Stimulated activated CD8-positive, alpha-beta memory T cell treated with anti-CD3 and anti-CD28 coated beads, Interleukin-2, amount 100 ng/mL, for 48 hours (primary cell): ENCODE measurements around the gene FCSK.
A peak's percentile ranks its signal among the peaks of the same experiment; 100 is the strongest.
"Not testable (repeated sequence)": the region's sequence is repeated elsewhere in the genome, so short reads cannot be mapped to it uniquely, and the experiment has no call there.

Source experiments
- DNase-seq, 2 donors: peaks; one replicate each; pipeline ENCODE4 v3.0.0-alpha.2; 2020; ENCODE audit warnings: low read depth in 2 of 2

The FCSK gene

DNA sequence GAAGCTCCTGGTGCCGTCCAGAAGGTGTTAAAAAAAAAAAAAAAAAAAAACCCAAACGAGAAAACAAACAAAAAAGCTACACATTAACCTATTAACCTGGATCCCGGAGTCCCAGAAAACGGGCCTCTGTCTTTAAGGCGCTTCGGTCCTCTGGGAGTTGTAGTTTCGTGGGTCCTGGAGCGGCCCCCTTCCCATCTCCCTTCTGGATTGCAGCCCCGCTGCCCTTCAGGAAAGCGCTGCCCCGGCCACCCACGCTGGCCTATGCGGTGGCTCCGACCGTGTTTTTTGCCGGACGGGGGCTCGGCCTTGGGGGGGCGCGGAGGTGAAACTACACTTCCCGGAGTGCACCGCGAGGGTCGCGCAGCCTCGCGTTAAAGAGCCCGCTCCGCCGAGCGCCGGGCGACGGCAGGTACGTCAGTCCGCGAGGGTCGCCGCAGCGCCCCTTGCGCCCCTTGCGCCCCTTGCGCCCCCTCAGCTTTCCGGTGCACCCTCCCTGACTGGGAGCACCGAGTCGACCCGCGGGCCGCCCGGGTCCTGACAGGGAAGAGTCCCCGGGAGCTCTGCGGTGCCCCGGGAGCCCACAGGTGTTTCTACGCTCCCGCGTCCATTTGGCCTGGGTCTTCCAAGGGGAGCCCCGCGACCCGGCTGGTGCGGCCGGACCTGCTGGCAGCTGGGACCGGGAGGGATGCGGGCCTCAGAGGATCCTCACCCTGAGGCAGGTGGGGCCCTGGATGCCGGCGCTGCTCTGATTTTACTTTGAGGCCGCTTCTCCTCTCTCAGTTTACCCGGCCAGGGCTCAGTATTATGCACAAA lies at the start of gene FCSK:
FCSK (plus strand) TSS at position 374 of the 813 bp plus-strand sequence. CDS start 8,596 bp downstream, outside the sequence.
- DNase-seq, result peak; percentile 45 to 54

DNA sequence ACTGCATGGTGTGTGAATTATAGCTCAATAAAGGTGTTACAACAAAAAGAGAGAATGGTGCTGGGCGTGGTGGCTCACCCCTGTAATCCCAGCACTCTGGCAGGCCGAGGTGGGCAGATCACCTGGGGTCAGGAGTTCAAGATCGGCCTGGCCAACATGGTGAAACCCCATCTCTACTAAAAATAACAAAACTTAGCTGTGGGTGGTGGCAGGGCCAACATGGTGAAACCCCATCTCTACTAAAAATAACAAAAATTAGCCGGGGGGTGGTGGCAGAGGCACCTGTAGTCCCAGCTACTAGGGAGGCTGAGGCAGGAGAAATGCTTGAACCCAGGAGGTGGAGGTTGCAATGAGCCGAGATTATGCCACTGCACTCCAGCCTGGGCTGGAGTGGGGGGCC lies 48.3 kb upstream of the FCSK start:
- DNase-seq, result not testable (repeated sequence)

DNA sequence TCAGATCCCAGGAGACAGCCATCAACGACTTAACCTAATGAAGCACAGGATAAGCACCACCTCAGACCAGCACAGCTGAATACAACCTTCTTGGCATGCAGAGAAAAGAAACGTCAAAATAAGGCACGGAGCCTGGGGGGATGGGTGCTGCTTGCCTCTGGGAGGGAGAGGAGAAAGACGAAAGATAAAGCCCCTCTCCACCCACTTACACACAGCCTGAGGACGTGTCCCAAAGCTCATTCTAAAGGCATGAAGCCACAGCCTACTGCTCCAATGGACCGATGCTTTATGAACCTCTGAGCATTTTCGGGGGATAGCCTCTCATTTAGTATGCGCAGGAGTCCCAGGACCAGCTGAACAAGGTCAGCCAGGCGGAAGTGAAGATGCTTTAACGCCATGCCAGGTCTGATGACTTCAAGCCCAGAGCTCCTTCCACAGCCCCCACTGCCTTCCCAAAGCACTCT lies 46.6 kb upstream of the FCSK start:
- DNase-seq, result no peak

DNA sequence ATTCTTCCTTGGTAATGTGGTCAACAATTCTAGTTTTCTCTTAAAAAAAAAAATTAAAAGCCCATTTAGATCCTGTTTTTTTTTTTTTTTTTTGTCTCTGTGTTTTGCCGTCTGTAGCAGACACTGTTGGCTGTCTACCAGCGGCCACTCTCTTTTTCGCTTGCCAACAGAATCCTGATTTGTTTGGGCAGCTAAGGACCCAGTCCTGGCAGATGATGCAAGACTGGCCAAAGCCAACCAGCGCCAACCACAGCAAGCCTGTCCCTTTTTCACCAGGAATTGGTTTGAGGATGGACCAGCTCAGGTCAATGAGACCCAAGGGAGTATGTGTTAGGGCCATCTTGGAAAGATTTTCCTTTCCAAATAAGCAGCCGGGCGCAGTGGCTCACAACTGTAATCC lies 43.7 kb upstream of the FCSK start:
- no peak for DNase-seq

DNA sequence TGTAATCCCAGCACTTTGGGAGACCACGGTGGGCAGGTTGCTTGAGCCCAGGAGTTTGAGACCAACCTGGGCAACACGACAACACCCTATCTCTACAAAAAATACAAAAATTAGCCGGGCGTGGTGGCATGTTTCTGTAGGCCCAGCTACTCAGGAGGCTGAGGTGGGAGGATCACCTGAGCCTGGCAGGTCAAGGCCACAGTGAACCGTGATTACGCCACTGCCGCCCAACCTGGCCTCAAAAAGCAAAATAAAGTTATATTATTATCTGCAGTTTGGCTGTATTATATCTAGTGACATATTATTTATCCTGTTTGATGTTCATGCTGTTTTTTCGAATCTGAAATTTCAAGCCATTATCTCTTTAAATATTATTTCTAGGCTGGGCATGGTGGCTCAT lies 42.0 kb upstream of the FCSK start:
- DNase-seq, result no peak

DNA sequence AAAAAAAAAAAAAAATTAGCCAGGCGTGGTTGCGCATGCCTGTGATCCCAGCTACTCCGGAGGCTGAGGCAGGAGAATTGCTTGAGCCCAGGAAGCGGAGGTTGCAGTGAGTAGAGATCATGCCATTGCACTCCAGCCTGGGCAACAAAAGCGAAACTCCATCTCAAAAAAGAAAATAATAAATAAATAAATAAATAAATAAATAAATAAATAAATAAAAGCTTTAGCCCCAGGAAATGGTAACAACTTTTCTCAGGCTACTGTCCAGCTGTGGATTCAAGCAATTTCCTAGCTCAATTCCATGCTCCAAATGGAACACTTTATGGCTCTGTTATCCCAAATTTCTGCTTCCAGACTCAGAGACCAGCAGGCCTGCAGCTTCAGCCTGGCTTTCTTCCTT lies 40.8 kb upstream of the FCSK start:
- DNase-seq, result not testable (repeated sequence)

DNA sequence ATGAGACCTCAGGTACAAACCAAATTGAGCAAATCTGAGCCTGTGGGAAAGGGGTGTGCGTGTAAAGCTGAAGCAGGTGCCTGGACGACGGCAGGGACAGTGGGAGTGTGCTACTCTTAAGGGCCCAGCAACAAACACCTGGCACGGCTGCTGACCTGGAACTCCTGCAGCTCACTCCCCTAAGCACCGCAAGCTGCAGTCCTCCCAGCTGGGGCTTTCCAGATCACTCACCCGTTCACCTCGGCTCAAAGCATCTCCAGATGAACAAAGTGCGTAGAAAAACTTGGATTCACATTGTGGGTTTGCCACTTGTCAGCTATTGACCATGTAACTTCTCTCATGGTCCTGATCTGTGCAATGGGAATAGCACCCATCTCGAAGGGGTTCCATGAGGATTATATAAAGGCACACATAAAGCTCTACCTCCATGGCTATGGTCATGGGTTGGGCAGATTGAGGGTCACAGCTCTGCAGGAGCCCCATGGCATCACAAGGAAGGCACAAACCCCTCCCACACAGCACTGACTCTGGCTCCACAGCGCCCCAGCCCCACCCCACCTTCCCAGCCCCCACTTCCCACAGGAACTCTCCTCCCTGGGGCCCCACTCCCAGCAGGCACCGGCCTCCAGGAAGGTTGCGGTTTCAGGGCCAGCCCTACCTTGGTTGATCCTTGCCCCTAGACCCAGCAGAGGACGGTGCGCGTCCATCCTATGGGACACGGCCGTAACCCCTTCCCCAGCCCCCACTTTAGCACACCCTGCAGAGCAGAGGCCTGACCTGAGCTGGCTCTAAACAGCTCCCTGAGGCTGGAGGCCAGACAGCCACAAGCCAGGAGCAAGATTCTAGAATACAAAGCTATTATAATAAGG lies 37.4 kb upstream of the FCSK start:
- no peak for DNase-seq

DNA sequence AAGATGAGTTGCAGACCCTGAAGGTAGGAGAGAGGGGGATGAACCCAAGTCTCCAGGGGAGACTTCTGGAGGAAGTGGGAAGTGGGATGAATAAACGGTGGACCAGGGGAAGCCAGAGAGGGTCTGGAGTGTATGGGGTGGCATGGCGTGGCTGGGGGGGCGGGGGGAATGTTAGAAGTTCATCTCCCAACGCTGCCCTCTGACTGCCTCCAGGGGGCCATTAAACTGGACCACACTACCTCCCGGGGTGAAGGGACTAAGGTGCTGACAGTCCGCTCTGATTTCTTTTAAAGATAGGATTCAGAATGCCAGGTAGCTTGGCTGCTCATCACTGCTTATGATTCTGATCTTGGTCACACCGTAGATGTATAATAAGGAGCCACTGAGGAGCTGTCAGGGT lies 36.7 kb upstream of the FCSK start:
- no peak for DNase-seq

DNA sequence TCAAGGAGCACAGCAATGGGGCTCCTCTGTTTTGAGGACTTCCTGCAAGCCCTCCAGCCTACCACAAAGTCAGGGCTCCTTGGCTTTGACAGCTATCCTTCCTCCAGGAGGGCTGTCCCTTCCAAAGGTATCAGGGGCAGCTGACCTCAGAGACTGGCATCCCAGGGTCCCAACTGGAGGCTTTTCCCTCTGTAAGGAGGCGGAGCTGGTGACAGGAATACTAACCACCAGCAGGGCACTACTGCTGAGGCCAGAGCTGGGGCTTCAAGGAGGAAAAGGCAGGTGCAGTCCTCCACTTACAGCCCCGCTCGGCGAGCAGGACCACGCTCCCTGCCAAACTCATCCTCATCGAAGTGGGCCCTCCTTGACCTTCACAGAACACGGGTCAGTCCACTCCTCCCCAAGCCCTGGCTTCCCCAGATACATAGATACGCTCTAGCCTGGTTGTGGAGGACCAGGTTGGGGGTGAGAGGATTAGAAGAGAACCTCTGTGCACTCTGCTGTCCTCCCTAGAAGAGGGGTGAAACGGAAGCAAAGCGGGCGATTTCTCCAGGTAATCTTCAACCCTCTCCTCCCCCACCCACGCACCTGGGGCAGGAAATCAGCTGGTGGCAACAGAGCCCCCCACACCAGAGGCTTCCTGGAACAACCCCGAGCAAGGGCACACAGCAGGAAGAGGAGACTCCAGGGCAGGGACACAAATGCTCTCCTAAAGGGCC lies 36.0 kb upstream of the FCSK start:
- no peak for DNase-seq

DNA sequence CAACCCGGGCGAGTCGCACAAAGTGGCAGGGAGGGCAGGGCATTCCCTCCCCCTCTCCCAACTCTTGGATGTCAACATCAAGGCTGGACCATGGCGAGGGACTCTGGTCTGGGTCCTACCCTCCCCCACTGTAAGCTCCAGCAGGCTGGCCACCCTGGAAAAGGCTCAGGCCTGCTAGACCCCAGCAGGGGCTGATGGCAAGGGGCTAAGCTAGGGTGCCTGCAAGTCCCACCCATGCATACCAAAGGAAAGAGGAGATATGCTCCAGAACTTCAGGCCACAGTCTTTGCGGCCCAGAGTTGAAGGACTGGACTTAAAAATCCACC lies 35.4 kb upstream of the FCSK start:
- DNase-seq, result no peak

DNA sequence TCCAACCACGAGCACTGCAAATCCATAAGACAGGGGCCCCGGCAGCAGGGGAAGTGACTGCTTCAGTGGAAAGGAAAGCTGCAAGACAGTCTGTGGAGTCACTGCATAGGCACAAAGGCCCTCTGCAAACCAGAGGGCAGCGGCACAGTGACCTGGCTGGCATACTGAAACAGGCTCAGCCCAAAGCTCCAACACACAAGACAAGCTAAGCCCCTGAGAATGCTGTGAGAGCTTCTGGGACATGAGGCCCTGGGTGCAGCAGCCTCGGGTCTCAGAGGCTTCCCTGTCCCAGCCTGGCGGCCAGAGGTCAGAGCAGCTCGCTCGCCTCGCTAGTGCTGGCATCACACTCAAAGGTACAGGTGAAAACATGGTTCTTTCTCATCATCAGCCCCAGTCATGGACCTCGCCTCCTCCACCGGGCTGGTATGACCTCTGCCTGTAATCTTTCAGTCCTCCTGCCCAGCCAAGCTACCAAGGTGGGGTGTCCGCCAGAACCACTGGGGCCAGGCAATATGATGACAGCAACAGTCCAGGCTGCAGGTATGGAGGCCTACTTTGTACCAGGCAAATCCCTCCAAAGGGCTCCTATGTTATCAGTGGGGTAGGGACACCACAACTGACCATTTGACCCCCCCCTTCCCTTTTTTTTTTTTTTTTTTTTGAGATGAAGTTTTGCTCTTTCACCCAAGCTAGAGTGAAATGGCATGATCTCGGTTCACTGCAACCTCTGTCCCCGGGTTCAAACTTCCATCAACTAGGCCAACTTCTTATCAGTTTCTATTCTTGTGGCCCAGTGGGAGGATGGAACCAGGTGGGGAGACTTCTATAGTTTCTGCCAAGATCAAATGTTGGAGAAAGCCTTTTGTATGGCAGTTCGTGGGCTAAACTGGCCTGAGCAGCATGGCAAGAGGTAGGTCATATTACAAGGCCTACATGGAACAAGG lies 34.7 kb upstream of the FCSK start:
- DNase-seq, result no peak

DNA sequence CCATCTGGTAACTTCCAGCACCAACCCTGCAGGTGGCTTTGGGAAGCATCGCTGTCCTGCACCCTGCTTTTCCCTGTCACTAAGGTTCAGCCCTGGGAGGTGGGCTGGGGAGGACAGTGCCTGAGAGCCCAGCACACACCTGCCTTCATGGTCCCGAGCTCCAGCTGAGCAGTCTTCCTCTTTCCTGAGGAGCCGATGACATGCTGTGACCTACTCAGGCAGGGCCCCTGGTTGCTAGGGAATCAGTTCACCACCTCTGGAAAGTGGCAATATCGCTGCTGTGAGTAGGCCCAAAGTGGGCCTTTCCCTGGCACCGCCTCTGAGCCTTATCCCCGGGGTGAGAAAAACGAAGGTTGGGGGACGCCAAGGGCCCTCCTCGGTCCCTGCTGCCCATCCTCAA lies 33.4 kb upstream of the FCSK start:
- no peak for DNase-seq

DNA sequence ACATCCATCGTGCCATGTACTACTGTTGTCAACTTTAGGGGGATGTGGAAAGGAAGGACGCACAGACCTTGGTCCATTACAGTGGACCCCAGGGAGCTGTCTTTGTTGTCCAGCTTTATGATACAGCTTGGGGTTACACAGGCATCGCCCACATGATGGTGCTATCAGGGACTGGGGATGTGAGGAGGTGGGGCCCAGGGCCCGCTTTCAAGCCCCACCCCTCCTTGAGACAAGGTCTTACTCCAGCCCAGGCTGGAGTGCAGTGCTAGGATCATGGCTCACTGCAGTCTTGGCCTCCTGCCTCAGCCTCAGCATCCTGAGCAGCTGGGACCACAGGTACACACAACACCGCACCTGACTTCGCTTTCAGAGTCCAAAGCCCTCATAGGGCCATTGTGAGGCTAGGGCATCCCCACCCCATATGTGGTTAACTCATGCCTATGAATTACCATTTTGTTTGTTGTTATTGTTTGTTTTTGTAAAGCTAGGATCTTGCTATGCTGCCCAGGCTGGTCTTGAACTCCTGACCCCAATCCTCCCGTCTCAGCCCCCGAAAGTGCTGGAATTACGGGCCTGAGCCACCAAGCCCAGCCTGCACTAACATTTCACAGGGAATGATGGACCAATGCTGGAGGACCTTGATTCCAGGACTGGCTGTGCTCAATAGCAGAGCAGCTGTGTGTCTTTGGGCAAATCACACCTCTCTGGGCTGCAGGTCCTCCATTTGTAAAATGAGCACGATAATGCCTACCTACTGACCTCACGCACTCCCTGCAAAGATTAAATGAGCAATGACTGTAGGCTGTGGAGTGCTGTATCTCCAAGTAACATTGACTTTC lies 32.7 kb upstream of the FCSK start:
- DNase-seq, result no peak

DNA sequence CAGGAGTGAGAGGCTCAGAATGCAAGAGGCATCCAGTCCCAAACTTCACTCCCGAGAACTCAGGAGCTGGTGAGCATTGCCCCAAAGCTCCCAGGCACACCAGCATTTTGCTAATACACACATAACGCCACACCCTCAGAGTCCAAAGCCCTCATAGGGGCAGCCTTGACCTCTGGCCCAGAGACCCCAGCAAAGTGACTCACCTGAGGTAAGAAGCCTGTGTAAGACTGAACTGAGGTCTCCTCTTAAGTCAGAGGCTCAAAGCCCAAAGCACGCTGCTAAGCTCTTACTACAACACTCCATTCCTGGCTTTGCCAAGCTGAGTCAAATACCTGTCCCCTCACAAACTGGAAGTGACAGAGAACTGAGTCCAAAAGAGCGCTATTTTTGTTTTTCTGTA lies 31.9 kb upstream of the FCSK start:
- DNase-seq, result no peak

DNA sequence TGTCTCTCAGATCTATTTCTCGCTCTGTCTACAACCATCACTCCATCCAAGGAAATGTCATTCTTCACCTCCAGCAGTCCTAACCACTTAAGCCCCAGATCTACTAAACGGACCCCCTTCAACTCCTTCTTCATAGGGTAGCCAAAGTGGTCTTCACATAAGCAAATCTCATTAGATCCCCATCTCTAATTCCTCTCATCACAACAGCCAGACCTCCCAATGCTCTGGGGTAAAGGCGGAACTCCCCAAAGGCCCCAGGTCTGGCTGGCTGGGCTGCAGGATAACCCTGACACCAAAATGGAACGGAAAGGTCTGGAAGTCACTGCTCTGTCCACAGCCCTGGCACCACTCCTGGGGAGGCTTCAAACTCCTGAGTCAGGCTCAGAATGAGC lies 26.6 kb upstream of the FCSK start:
- DNase-seq, result no peak

DNA sequence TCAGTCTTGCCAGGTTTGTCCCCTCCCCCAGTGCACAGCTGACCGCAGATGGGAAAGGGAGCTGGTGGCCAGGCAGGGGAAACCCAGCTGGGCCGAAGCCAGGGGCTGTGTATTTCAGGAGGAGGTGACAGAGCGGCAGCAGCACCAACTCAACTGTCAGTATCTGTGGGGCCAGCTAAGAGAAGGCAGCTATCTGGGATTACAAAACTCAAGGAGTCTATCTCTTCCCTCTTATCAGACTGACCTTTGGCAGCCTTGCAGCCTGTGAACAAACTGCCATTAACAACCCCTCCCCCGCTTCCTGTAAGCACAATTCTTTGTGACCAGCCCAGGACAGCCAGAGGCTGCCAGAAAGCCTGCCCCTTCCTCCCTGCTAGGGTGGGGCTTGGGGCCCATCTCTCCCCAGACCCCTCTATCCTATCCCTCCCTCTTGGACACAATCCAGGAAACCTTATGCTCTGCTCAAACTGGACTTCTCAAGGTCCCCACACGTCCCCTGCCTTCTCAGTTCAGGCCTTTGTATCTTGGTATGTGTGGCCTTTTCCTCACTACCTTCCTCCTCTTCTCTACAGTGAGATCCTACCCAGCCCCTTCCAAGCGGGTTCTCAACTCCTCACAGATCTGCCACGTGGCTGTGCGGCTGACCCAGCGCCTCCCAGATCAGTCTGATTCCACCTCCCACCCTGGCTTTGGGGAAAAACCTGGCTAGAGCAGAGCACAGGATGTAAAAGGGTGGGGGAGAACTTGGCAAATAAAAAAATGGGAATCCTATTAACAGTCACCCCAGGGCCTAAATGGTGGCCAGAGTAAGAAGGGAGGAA lies 26.0 kb upstream of the FCSK start:
- DNase-seq, result peak; percentile 65 to 72

DNA sequence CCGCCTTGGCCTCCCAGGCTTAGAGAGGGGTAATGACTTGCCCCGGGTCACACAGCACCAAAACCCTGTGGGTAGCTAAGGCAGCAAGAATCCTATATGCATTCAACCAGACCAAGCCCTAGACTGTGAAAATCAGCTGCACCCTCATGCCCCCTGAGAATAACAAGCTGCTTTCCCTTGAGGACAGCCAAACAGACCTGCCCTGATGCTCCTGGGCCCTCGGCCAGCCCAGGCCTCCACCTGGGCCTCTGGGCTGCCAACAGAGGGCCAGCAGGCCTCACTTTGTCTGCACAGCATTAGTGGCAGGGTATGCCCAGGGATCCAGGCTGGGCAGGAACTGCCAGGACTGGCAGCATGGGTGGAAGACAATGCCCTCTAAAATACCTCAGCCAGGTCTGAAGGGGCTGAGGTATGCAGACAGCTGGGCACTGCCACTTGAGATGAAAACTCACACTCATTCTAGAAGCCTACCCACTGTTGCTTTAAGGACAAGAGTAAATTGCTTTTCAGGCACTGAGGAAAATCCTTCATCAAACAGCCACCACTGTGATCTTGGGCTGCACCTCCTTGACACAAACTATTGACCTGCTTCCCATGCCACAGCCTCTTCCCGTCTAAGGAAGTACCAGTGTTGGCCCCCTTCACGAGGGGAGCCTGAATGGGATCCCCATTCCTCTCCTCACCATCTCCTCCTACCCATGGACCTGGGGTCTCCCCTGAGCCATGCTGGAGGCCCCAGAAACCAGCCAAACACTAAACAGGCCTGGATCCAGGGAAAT lies 24.3 kb upstream of the FCSK start:
- no peak for DNase-seq

DNA sequence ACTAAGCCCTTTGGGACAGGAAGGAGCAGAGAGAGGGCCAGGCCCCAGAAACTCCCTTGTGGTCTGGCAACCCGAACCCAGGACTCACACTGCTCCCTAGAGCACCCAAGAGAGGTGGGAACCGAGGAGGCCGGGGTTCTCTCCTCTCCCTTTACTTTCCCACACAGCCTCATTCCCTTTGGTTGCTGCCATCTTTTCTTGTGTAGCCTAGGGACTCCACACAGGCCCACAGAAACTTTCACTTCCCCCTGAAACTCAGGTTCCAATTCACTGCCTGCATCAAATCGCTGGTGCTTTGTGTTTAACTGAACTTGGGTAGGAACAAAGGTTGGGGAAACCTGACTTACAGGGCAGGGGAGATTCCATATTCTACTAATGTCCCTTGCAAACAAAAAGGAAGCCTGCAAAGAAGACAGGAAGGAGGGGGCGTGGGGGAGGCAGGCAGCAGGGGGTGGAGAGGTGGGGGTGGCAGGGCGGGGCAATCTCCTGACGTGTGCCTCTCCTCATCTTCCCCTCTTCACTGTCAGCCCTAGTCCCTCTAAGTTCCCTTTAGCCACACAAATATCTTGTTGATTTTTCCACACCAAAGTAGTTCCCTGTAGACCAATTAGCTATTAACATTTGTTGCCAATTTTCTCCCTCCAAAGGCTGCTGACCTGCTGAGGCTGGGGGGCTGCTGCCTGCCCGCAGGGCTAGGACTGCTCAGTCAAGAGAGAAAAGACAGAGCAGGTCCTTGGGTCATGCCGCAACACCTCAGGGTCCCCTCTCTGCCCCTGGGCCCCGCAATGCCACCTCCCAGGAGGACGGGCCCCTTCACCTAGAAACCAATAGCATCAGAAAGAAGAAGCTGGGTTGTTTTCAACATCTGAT lies 23.5 kb upstream of the FCSK start:
- DNase-seq, result peak in 1 of 2 donors; percentile 39
